ENCODE data around the gene C18orf54.
A peak's percentile ranks its signal among the peaks of the same experiment; 100 is the strongest.
"Not testable (repeated sequence)": the region's sequence is repeated elsewhere in the genome, so short reads cannot be mapped to it uniquely, and the experiment has no call there.

Gene C18orf54

DNA sequence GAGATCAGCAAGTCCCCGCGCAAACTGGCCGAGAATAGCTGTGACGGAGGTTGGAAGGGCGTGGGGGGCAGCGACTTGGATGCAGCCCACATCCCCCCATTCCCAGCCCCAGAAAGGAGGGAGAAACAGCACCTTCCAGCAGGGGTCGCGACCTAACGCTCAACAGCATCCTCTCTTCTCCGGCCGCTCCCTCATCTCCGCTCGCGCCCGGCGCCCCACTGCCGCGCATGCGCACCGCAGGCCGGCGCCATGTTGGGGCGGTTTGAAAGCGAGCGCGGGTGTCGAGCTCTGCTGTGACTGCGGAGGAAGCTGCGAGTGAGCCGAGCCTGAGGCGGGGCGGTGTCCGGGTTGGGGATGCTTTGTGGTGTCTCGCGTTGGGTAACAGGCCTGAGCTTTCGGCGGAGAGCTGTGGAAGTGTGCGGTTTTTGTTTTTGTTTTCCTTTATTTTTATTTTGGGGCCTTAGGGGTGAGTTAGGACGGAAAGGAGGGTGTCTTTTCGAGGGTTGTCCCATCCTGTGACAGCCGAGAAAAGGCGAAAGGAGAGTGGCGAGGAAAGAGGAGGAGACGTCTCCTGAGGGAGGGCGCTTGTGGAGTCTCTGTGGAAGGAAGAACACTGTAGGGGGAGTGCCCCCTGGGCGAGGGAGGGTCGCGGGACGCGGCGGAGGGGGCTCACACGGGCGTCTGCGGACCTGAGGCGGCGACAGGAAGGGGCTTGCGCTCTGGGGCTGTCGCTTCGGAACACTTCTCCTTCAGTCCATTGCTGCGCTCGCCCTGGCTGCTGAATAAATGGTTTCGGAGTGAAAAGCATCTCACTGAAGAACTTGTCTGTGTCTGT, at the start of gene C18orf54, which contains the start of gene STARD6:
Gene C18orf54 (plus strand): TSS at position 247 of the 835 bp plus-strand sequence. CDS start 2,667 bp downstream, outside the sequence.
Gene STARD6 (minus strand): TSS at position 199 of the 835 bp plus-strand sequence. CDS start 3,285 bp downstream, outside the sequence.
- peak; percentile 87 for DNase-seq (ENCODE audit: low spot score)

DNA sequence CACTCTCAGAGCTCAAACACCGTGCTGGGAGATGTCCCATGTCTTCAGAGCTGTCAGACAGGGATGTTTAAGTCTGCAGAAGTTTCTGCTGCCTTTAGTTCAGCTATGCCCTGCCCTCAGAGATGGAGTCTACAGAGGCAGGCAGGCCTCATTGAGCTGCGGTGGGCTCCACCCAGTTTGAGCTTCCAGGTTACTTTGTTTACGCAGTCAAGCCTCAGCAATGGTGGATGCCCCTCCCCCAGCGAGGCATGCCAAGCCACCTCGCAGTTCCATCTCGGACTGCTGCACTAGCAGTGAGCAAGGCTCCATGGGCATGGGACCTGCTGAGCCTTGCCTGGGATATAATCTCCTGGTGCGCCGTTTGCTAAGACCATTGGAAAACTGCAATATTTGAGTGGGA, 48.1 kb upstream of the C18orf54 start:
- DNase-seq (ENCODE audit: low spot score): not testable (repeated sequence)

DNA sequence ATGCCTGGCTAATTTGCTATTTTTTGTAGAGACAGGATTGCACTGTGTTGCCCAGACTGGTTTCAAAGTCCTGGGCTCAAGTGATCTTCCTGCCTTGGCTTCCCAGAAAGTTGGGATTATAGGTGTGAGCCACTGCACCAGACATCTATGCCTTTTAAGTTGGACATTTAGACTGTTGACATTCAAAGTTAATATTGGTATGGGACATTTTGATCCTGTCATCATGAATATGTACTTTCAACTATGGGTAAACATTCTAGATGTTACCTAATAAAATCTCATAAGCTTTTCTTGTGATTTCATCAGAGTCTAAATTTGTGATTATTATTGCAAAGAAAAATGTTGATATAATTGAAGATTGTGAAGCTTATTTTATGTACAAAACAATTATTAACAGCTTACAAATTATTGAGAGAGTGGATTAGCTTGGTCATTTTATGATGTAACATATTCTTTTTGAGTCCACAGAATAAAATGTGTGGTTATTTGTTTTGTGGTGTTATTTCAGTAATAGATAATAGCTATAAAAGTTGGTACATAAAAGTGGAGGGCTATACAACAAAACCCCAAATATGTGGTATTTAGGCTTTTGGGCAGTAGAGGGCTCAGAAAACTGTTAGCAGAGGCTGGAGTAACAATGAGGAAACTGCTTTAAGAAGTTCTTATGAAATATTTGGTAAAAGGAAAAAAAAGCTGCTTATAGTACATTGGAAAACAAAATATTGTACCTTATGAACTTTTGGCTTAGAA, 41.5 kb upstream of the C18orf54 start:
- DNase-seq (ENCODE audit: low spot score): no peak

DNA sequence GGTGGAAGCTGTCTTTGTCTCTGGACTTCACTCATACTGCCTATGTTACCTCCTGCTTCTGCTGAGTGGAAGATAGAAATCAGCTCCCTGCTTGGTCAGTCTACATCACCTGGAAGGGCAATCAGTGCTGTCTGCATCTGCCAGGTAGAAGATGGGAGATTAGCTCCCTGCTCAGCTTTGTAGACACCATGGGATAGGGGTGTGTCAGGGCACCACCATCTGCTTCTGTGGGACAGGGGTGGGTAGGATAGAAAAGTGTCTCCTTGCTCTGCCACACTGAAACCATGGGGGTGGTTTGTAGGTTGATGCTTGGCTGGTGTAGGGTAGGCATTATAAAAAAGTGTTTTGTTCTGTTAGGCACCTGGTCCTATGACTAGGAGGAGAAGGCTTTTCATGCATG, 34.1 kb upstream of the C18orf54 start:
- no peak for DNase-seq (ENCODE audit: low spot score)

DNA sequence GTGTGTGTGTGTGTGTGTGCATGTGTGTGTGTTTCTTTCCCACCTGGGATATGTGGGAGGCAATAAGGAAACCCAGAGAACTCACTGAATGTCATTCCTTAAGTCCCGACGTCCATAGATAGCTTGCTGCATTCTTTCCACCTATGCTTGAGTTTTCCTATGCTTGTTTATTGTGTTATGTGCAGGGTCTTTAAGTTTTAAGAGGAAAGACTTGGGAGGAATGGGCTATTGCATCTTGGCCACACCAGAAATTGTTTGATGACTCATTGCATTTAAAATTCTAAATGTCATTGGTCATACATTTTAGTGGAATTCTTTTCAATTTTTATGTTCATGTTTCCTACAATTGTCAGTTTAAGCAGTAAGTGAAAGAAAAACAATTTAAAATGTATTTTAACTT, 33.7 kb upstream of the C18orf54 start:
- no peak for DNase-seq (ENCODE audit: low spot score)

DNA sequence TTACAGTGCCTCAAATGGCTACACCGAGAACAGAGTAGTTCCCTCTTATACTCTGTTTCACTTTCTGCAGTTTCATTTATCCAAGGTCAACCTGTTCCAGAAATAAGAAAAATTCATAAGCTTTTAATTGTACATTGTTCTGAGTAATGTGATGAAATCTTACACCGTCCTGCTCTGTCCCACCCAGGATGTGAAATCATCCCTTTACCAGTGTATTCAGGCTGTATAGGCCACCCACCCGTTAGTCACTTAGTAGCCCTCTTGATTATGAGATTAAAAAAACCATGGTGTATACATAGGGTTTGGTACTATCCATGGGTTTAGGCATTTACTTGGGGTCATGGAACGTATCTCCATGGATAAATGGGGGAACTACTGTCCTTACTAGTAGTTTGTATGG, 29.9 kb upstream of the C18orf54 start:
- DNase-seq (ENCODE audit: low spot score): no peak

DNA sequence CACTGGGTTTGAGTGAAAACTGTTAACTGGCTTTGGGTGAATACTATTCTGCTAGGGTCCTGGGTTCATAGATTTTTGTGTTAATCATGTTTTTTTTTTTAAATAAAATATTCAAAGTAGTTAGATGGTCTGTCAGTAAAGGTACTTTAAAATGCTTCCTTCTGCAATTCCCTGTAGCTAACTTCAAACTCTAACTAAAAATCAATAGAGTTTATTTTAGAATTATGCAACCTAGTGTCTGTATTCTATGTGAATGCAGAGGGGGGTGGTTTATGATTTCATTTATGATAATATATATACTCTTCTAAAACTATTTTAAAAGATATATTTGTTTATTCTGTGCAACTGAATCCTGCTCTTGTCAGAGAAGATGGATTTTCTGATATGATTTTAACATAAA, 27.9 kb upstream of the C18orf54 start:
- no peak for DNase-seq (ENCODE audit: low spot score)

DNA sequence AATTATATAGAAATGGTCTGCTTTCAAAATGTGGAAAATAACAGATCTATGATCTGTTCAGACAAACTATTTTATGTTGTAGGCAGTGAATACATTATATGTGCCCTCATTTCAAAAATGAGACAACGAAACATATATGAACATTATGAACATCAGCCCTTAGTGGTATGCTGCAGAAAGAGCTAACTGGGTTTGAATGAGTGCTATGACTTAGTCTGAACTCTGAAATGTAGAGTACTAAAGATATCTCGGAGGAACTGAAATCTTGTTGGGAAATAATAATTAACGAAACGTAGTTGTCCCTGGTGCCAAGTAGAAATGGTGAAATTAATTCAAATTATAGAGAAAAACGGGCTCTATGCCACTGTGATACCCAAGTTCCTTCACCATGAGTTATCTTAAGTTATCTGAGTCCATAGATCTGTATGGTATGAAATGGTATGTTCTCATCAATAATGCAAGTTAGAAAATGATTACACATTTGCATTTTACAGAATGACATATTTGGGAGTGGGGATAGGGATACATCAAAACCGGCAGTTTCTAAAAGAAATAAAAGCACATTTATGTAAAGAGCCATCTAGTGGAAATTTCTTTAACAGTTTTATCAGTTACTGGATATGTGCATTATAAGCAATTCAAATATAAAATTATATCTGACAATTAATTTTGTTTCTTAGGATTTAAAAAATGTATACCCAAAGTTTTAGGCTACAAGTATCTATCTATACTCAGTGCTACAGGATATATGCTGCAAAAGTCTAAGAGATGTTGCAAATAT, 26.7 kb upstream of the C18orf54 start:
- DNase-seq (ENCODE audit: low spot score): no peak

DNA sequence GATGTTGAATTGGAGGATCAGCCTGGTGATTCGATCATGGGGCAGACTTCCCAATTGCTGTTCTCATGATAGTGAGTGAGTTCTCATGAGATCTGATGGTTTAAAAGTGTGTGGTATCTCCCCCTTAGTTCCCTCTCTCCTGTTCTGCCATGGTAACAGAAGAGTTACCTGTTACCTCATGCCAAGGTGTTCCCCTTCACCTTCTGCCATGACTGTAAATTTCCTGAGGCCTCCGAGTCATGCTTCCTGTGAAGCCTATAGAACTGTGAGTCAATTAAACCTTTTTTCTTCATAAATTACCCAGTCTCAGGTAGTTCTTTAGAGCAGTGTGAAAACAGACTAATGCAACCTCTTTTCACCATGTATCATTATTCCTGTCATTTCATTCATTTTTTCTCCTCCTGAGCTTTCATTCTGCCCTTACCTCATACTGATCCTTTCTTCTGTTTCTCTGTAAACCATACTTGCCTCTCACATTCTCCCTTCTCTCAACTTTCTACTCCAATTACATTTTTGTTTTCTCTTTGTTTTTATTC, 22.0 kb upstream of the C18orf54 start:
- DNase-seq (ENCODE audit: low spot score): no peak

DNA sequence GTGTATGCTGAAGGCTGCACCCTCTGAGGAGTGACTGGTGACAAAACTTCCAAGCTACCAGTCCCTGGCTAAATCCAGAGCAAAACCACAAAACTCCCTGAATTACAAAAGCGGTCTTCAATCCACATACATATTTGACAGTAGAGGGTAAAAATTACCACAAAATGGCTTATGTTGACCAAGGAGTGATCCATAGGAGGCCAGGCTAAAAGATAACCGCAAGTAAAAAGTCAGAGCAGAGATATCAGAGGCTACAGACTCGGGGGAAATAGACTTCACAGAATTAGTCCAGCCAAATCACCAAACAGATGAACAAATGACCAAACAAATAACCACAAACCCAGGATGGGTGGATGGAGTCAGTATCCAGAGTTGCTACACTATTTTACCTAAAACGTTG, 19.5 kb upstream of the C18orf54 start:
- DNase-seq (ENCODE audit: low spot score): no peak

DNA sequence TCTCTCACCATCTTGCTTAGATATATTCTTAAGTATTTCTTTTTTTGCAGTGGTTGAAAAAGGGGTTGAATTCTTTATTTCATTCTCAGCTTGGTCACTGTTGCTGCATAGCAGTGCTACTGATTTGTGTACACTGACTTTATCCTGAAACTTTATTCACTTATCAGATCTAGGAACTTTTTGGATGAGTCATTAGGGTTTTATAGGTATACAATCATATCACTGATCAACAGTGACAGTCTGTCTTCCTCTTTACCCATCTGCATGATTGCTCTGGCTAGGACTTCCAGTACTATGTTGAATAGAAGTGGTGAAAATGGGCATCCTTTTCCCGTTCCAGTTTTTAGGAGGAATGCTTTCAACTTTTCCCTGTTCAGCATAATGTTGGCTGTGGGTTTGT, 6.5 kb upstream of the C18orf54 start:
- no peak for DNase-seq (ENCODE audit: low spot score)

DNA sequence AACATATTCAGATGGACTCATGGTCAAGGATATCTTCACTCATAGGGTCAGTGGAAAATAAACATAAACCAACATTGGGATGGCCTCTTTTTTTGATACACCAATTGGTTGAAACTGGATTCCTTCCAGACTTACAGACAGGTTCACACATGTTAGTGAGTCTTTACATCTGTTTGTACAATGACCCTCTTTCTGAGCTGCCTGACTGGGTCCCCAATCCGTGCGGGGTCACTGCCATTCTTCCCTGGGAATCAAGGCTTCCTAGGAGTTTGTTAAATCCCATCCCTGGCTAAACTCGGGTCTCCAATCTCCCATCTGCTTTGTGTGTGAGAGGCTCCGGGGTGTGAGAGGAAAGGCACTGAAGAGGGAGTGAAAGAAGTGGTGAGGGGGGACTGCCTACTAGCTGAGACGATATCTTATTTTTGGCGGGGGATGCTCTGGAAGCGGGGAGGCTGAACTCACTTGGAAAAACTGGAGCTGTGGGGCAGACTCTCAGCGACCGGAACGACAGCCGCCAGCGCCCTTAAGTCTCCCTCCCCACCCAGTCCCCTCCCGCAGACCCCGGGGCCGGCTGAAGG, 535 bp upstream of the C18orf54 start:
- peak; percentile 4 for DNase-seq (ENCODE audit: low spot score)

DNA sequence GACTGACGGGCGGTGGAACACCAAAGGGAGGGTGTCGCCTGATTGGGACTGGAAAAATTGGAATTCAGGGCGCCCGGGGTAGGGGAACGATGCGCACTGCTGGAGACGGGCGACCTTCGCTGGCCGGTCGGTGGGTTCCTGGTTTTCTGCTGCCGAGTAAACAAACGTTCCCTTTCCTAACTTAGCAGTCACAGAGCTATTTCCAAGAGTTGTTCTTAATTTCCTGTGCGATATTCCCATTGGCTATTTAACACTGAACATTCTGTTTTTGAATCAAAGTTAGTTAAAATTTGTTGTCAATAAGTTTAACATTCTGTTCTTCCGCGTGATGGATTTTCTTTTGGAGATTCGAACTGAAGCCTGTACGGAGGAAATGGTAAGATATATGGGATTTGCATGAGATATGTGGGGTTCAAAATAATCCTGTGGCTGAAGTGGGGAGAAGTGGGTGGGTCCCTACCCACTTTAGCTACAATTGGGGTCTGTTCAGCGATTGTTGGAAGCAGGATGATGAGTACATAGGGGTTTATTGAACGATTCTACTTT, 862 bp downstream of the C18orf54 start:
- DNase-seq (ENCODE audit: low spot score): peak; percentile 13

DNA sequence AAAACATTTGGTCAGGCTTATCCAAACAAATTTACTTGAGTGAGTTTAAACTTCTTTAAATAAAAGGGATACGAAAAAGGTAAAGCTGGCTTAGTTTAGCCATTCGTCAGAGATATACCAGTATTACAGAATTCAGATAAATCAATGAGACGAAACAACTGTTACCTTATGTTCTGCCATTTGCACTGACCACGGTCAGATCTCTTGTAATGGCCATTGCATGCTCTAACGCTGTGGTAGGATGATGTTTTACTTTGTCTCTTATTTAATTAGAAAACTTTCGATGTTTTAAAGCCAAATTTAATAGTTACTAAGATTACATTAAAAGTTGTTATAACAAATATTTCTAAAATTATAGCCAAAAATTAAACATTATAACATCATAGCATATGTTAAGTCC, 1.5 kb downstream of the C18orf54 start:
- DNase-seq (ENCODE audit: low spot score): no peak

DNA sequence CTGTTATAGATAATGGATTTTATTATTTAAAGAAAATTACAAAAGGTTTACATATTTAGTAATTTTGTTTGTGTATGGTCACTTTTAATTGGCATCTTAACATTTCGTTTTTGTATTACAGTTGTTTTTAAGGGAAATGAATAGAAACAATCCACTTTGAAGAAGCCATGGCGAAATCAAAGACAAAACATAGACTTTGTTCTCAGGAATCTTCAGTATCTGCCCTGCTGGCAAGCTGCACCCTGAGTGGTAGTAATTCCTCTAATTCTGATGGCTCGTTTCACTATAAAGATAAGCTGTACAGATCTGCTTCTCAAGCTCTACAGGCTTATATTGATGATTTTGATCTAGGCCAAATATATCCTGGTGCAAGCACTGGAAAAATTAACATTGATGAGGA, 2.7 kb downstream of the C18orf54 start:
- DNase-seq (ENCODE audit: low spot score): no peak

DNA sequence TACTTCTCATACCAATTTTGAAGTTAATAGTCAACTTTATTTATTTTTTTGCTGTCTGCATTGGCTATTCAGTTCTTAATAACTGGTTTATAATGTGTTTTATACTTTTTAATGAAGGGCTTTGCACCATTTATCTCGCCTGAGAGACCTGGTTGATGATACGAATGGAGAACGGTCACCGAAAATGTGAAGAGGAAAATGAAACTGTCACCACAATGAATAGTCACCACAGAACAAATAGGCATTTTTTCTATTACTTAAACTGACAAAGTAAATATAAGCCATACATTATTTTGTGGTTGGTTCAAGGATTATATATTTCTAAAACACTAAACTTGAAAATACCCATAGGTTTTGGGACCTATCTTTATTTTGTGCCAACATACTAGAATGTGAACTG, 20.4 kb downstream of the C18orf54 start:
- DNase-seq (ENCODE audit: low spot score): no peak

DNA sequence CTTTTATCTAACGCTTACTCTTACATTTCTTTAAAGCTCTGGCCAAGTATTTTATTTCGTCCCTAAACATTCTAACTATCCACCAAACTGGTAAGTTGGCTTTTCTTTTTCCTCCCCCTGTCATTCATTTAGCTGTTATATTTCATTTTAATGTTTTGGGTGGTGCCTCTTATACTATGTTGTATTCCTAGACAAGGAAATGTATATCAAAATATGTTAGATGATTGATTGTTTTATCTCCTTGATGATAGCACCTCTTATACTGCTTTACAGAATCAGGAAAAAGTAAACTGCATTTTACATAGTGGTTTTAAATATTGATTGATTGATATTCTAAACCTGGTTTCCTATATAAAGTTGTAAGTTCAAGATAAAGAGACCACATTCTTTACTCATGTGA, 23.9 kb downstream of the C18orf54 start:
- DNase-seq (ENCODE audit: low spot score): no peak

DNA sequence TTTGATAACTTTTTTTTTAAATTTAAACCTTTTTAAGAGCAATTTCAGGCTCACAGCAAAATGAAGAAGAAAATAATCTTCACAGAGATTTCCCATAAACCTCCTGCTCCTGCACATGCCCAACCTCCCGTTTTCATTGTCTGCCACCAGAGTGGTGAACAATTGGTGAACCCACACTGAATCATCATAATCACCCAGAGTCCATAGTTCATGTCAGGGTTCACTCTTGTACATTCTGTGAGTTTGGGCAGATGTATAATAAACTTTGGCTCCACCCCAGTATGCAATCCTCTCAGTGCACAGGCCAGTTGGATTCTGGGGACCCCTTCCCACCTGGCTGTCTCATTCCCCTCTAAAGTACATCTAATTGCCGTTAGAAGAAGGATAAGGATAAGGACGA, 24.4 kb downstream of the C18orf54 start:
- DNase-seq (ENCODE audit: low spot score): no peak

DNA sequence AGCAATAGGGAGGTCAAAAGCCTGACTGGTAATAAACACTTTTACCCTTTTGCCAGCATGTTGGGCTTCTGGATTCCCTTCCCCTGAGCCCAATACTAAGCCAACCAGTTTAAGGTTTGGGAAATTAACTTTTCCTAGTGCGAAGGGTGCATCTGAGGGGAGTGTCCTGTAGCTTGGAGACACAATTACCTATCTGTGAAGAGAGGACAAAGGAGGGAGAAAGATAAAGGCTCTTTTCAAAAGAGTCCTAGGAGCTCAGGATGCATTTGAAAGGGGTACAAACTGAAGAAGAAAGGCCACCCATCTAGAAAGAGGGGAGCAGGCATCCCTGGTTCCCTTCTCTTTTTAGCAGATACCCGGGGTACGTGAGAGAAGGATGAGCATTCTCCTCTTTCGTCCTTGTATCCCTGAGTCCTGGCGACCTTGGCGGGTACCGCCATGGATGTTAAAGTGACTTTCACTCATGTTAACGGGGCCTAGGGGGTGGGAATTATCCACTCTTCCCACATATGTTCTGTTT, 25.1 kb downstream of the C18orf54 start:
- no peak for DNase-seq (ENCODE audit: low spot score)

DNA sequence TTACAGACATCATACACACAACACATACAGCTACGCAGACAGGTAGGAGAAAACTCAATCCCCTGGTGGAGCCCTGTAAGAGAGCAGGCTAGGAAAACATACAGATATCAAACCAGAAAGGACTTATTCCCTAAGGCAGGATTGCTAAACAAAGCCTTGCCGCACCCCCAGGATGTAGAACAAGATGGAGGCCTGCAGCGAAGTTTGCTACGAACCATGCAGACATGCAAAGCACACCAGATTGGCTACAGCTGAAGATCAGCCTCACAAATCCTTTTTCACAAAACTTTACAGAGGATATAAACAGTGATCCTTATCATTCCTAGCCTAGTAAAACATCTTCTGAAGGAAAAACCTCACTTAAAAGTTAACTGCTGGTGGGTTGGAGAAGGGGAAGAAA, 28.3 kb downstream of the C18orf54 start:
- DNase-seq (ENCODE audit: low spot score): no peak

DNA sequence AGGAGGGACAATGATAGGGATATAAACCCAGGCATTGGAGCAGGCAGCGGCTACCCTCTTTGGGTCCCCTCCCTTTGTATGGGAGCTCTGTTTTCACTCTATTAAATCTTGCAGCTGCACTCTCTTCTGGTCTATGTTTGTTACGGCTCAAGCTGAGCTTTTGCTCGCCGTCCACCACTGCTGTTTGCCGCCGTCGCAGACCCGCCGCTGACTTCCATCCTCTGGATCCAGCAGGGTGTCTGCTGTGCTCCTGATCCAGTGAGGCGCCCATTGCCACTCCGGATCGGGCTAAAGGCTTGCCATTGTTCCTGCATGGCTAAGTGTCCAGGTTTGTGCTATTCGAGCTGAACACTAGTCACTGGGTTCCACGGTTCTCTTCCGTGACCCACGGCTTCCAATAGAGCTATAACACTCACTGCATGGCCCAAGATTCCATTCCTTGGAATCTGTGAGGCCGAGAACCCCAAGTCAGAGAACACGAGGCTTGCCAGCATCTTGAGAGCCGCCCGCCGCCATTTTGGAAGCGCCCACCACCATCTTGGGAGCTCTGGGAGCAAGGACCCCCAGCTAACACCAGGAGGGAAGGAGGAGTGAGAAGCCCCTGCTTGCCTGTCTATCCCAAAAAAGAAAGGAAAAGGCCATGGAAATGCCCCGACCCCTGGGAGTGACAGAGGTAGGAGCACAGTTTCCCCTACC, 29.2 kb downstream of the C18orf54 start:
- not testable (repeated sequence) for DNase-seq (ENCODE audit: low spot score)

All from COLO829 (cell line).